GM19468 (cell line): ENCODE data around the gene LIMA1.
"Not testable (repeated sequence)": the region's sequence is repeated elsewhere in the genome, so short reads cannot be mapped to it uniquely, and the experiment has no call there.

Experiments used
- ATAC-seq: cut with Tn5 transposase; IDR thresholded peaks from one replicate; pipeline ENCODE4 v1.9.1; 2021; ENCODE audit warnings: mild to moderate bottlenecking, moderate library complexity, moderate number of reproducible peaks; ENCODE audit not compliant: unreplicated experiment; ENCODE audit errors: extremely low read depth

The LIMA1 gene

GRCh38 chr12:50157259-50157658, 126.1 kb downstream of the LIMA1 start:
- no peak for ATAC-seq

GRCh38 chr12:50156641-50157040, 126.7 kb downstream of the LIMA1 start:
- no peak for ATAC-seq

- not testable (repeated sequence) for ATAC-seq
These were observed 128.4 kb downstream of the LIMA1 start for GRCh38 chr12:50154947-50155346.

GRCh38 chr12:50151047-50151687, 132.2 kb downstream of the LIMA1 start:
- ATAC-seq, result no peak

GRCh38 chr12:50149311-50149710, 134.0 kb downstream of the LIMA1 start:
- no peak for ATAC-seq

GRCh38 chr12:50148011-50148410, 135.3 kb downstream of the LIMA1 start:
- not testable (repeated sequence) for ATAC-seq

- ATAC-seq, result no peak
These were observed 136.0 kb downstream of the LIMA1 start for GRCh38 chr12:50147281-50147680.

- no peak for ATAC-seq
These were observed 137.9 kb downstream of the LIMA1 start for GRCh38 chr12:50145439-50145838.

- no peak for ATAC-seq
These were observed 140.3 kb downstream of the LIMA1 start for GRCh38 chr12:50142993-50143392.

- no peak for ATAC-seq
These were observed 150.7 kb downstream of the LIMA1 start for GRCh38 chr12:50132505-50133135.

GRCh38 chr12:50129290-50129689, 154.0 kb downstream of the LIMA1 start:
- no peak for ATAC-seq

GRCh38 chr12:50127546-50127945, 155.8 kb downstream of the LIMA1 start:
- ATAC-seq, result no peak
